Stimulated activated naive CD8-positive, alpha-beta T cell treated with anti-CD3 and anti-CD28 coated beads, Interleukin-15, Interleukin-2, amounts not matched to agents 100 ng/mL and 50 ng/mL, for 24 hours (primary cell): ENCODE results near the gene TEX14.

Experiments used
- H3K27ac Mint-ChIP-seq: one replicate; pipeline ENCODE4 v1.8.0; 2021; ENCODE audit warnings: mild to moderate bottlenecking, mixed read lengths
- H3K27me3 Mint-ChIP-seq: one replicate; pipeline ENCODE4 v1.8.0; 2021; ENCODE audit warnings: mixed read lengths
- H3K36me3 Mint-ChIP-seq: one replicate; pipeline ENCODE4 v1.8.0; 2021; ENCODE audit warnings: low read depth, mixed read lengths
- H3K4me1 Mint-ChIP-seq: one replicate; pipeline ENCODE4 v1.8.0; 2021; ENCODE audit warnings: low read depth, mixed read lengths
- H3K4me3 Mint-ChIP-seq: one replicate; pipeline ENCODE4 v1.8.0; 2021; ENCODE audit warnings: mild to moderate bottlenecking, mixed read lengths
- H3K9me3 Mint-ChIP-seq: one replicate; pipeline ENCODE4 v1.8.0; 2021; ENCODE audit warnings: mixed read lengths

Gene TEX14

DNA sequence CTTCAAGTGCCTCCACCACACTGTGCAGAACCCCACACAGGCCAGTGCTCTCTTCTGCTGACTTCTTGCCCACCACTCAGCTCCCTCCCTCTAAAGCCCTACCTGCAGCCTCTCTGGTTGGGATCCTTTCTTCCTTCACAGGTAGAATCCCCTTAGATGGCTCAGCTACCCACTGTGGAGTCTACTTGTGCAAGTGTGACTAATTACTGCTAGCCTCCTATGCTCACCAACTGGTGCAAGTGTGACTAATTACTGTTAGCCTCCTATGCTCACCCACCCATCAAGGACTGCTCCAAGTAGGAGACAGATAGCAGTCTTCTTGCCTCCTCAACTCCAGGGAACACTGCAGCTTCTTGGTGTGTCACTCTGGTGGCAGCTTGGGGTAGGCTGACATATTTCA lies 43.6 kb downstream of the TEX14 start:
- no peak overlapping the region for H3K27ac Mint-ChIP-seq
- no peaks in the 10 kb centered on the region for H3K4me1 Mint-ChIP-seq
- H3K4me3 Mint-ChIP-seq = no peak overlapping the region
- no peaks in the 10 kb centered on the region for H3K36me3 Mint-ChIP-seq
- no peaks in the 10 kb centered on the region for H3K9me3 Mint-ChIP-seq
- H3K27me3 Mint-ChIP-seq = no peaks in the 10 kb centered on the region

GRCh38 chr17:58643147-58643546 lies 48.7 kb downstream of the TEX14 start:
- Mint-ChIP-seq H3K36me3 (no peaks in the 10 kb centered on the region), H3K4me3 (no peak overlapping the region), H3K27me3 (no peaks in the 10 kb centered on the region), H3K4me1 (no peaks in the 10 kb centered on the region), H3K27ac (no peak overlapping the region), H3K9me3 (no peaks in the 10 kb centered on the region)

DNA sequence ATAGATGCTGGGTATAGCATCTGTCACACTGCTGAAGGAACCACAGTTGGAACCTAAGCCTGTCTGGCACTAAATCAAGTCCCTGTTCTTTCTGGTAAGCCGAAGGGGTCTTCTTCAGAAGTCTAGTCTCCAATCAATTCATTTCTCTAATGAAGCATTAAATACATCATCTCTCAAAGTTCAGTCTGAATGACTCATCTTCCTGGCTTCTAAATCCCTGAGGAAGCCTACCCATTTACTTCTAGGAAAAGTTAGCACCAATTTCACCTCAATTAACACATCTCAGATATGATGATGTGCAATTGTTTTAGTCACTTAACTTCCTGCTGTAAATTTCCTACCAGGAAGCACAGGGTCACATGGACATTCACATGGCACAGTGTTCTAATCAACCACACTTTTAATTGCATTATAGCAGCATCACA lies 49.9 kb downstream of the TEX14 start:
- H3K27ac Mint-ChIP-seq = no peak overlapping the region
- H3K9me3 Mint-ChIP-seq = no peaks in the 10 kb centered on the region
- no peak overlapping the region for H3K4me3 Mint-ChIP-seq
- no peaks in the 10 kb centered on the region for H3K36me3 Mint-ChIP-seq
- H3K27me3 Mint-ChIP-seq = no peaks in the 10 kb centered on the region
- no peaks in the 10 kb centered on the region for H3K4me1 Mint-ChIP-seq

GRCh38 chr17:58640202-58640601 lies 51.6 kb downstream of the TEX14 start:
- H3K27me3 Mint-ChIP-seq = no peaks in the 10 kb centered on the region
- H3K4me3 Mint-ChIP-seq = no peak overlapping the region
- H3K9me3 Mint-ChIP-seq = no peaks in the 10 kb centered on the region
- no peaks in the 10 kb centered on the region for H3K36me3 Mint-ChIP-seq
- H3K27ac Mint-ChIP-seq = no peak overlapping the region
- no peaks in the 10 kb centered on the region for H3K4me1 Mint-ChIP-seq

GRCh38 chr17:58639681-58640080 lies 52.2 kb downstream of the TEX14 start:
- H3K4me1 Mint-ChIP-seq = no peaks in the 10 kb centered on the region
- H3K27me3 Mint-ChIP-seq = no peaks in the 10 kb centered on the region
- no peaks in the 10 kb centered on the region for H3K36me3 Mint-ChIP-seq
- no peak overlapping the region for H3K27ac Mint-ChIP-seq
- H3K9me3 Mint-ChIP-seq = no peaks in the 10 kb centered on the region
- H3K4me3 Mint-ChIP-seq = no peak overlapping the region

DNA sequence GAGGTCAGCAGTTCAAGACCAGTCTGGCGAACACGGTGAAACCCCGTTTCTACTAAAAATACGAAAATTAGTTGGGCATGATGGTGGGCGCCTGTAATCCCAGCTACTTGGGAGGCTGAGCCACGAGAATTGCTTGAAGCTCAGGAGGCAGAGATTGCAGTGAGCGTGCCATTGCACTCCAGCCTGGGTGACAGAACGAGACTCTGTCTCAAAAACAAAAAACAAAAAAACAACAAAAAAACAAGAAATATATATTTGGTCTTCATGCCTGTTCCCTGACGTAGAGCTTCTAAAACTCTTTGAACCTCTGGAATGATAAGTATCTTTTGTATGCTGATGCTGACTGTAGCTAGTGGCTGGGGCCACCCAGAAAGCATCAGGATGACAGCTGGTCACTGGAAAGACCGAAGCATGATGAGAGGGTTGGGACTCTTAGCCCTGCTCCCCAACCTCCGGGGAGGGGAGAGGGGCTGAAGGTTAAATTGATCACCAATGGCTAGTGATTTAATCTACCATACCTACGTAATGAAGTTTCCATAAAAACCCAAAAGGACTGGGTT lies 54.8 kb downstream of the TEX14 start:
- Mint-ChIP-seq H3K4me1 (no peaks in the 10 kb centered on the region), H3K27me3 (no peaks in the 10 kb centered on the region), H3K4me3 (no peak overlapping the region), H3K36me3 (no peaks in the 10 kb centered on the region), H3K27ac (no peak overlapping the region), H3K9me3 (no peaks in the 10 kb centered on the region)

- Mint-ChIP-seq H3K4me1 (no peaks in the 10 kb centered on the region), H3K27me3 (no peaks in the 10 kb centered on the region), H3K4me3 (peak overlapping the region; percentile 10), H3K36me3 (no peaks in the 10 kb centered on the region), H3K9me3 (no peaks in the 10 kb centered on the region), H3K27ac (peak overlapping the region; percentile 56)
Measured at GRCh38 chr17:58632324-58633314, 59.2 kb downstream of the TEX14 start.

DNA sequence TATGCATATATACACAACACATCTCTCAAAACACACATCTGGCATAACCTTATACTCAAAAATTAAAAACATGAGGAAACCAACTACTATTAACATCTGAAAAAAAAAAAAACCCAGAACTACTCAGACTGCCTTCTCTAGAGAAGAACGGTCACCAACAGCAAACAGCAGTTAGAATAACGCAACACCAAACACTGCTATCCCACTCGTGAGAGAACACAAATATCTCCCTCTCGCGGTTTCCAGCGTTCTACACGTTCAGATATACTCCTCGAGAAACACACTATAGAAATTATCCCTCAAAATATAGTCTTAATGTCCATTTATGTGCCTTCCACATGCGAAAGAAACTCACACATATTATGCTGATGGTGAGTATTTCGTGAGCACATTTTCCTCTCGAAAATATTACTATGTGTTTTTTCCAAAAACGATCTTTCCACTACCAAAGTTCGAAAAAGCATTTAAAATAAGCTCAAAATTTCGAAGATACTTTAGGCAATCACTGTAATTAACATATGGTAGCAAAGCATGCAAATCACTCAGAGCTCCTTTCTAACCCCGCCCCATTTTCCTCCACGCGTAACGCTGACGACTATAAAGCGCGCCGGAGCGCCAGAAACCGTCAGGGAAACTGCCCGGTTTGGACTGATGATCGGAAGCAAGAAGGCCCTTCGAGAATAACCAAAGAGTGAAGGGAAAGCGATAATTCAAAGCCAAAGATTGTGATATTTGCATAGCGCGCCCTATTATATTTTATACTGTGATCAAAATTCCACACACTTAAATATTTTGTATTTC lies 60.1 kb downstream of the TEX14 start:
- Mint-ChIP-seq H3K4me1 (peaks cover 3% of the 10 kb centered on the region), H3K36me3 (no peaks in the 10 kb centered on the region), H3K4me3 (no peak overlapping the region), H3K27me3 (peaks cover 3% of the 10 kb centered on the region), H3K9me3 (no peaks in the 10 kb centered on the region), H3K27ac (no peak overlapping the region)

DNA sequence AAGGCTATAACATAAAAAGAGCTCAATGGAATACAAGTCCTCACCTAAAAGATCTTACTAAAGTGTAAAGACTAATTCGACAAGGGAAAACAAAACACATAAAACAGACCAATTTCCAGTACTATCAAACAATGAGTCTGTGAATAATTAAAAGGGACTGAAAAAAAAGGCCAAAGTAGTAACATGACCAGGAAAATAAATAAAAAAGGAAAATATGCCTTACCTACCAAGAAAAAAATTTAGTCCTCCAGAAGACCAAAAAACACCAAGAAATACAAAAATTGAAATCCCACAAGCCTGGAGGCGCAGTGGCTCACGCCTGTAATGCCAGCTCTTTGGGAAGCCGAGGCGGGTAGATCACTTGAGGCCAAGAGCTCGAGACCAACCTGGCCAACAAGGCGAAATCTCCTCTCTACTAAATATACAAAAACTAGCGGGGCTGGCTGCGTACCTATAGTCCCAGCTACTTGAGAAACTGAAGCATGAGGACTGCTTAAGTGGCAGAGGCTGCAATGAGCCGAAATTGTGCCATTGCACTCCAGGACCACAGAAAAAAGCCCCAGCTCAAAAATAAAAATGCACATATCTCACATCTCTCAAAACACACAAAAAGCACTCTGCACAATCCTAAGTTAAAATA lies 60.8 kb downstream of the TEX14 start:
- Mint-ChIP-seq H3K27ac (peak overlapping the region; percentile 21), H3K36me3 (no peaks in the 10 kb centered on the region), H3K27me3 (peaks cover 3% of the 10 kb centered on the region), H3K9me3 (no peaks in the 10 kb centered on the region), H3K4me1 (peaks cover 3% of the 10 kb centered on the region), H3K4me3 (no peak overlapping the region)

DNA sequence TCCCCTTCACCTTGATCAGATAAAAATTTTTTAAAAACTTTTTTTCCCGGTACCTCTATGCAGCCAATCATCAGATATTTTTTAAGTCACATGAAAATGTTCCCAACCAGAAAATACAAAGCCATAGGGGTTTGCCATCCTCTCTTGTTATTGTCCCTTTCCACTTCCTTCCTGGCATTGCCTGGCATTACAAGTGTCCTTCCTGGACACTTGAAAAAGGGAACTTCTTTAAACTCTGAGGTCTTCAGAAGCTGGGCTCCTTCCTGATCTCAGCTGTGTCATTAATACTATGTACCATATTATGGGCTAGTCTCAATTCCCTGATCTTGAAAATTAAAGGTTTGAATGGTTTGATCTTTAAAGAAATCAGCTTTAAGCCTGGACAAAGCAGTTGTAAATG lies 64.9 kb downstream of the TEX14 start:
- Mint-ChIP-seq H3K36me3 (no peaks in the 10 kb centered on the region), H3K27me3 (peaks cover 3% of the 10 kb centered on the region), H3K27ac (no peak overlapping the region), H3K4me1 (peaks cover 3% of the 10 kb centered on the region), H3K4me3 (no peak overlapping the region), H3K9me3 (no peaks in the 10 kb centered on the region)

- H3K27me3 Mint-ChIP-seq = peaks cover 3% of the 10 kb centered on the region
- H3K4me3 Mint-ChIP-seq = no peak overlapping the region
- no peaks in the 10 kb centered on the region for H3K9me3 Mint-ChIP-seq
- peaks cover 3% of the 10 kb centered on the region for H3K4me1 Mint-ChIP-seq
- H3K36me3 Mint-ChIP-seq = no peaks in the 10 kb centered on the region
- H3K27ac Mint-ChIP-seq = no peak overlapping the region
Measured at GRCh38 chr17:58624751-58625150, 67.1 kb downstream of the TEX14 start.

- H3K27ac Mint-ChIP-seq = no peak overlapping the region
- H3K4me1 Mint-ChIP-seq = no peaks in the 10 kb centered on the region
- no peaks in the 10 kb centered on the region for H3K36me3 Mint-ChIP-seq
- no peaks in the 10 kb centered on the region for H3K9me3 Mint-ChIP-seq
- no peak overlapping the region for H3K4me3 Mint-ChIP-seq
- H3K27me3 Mint-ChIP-seq = no peaks in the 10 kb centered on the region
Measured at GRCh38 chr17:58621174-58621573, 70.7 kb downstream of the TEX14 start.

DNA sequence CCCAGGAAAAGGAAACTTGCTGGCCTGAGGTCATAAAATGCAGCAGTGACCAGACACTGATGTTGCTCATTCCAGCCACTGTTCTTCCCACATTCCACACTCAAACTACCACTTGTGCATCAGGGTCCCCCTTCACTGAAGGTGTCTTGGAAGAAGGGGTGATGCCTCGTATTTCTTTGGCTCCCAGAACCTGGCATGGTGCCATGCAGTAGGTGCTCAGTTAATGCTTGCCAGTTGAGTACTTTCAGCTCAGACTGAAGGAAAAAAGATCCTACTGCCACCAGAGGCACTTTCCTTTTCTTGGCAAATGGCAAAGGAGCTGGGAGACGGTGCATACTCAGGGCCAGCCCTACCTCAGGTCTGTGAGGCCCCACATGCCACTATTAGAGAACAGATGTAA lies 73.5 kb downstream of the TEX14 start:
- Mint-ChIP-seq H3K9me3 (no peaks in the 10 kb centered on the region), H3K4me1 (peaks cover 11% of the 10 kb centered on the region), H3K4me3 (no peak overlapping the region), H3K36me3 (no peaks in the 10 kb centered on the region), H3K27ac (no peak overlapping the region), H3K27me3 (no peaks in the 10 kb centered on the region)

GRCh38 chr17:58617563-58617962 lies 74.3 kb downstream of the TEX14 start:
- no peaks in the 10 kb centered on the region for H3K27me3 Mint-ChIP-seq
- no peak overlapping the region for H3K4me3 Mint-ChIP-seq
- no peaks in the 10 kb centered on the region for H3K36me3 Mint-ChIP-seq
- H3K9me3 Mint-ChIP-seq = no peaks in the 10 kb centered on the region
- H3K27ac Mint-ChIP-seq = no peak overlapping the region
- peaks cover 11% of the 10 kb centered on the region for H3K4me1 Mint-ChIP-seq
